Upper lobe of left lung (tissue), 6 donors: ENCODE measurements around the gene CDKN1B. TPM values are rescaled to one million over a fixed set of nuclear protein-coding genes. Genes with fewer than 3 reads are reported as not detected.
A peak's percentile ranks its signal among the peaks of the same experiment; 100 is the strongest.

Source experiments
- ATAC-seq, 2 donors: fragments of 200-7000 bp; cut with Tn5 transposase; one replicate each; pipeline ENCODE4 v1.9.1; 2022; ENCODE audit warnings: mild to moderate bottlenecking in 2 of 2, moderate library complexity in 2 of 2; ENCODE audit not compliant: low FRiP score in 2 of 2
- DNase-seq, 2 donors: peaks; one replicate each; pipeline ENCODE4 v3.0.0-alpha.2; 2019 to 2020
- H3K27ac ChIP-seq, 4 donors: fragments of 200-600 bp; sonication (generic); one replicate each; pipeline ENCODE4 v1.5.1; 2016 to 2019
- H3K27me3 ChIP-seq, 4 donors: fragments of 200-600 bp; sonication (generic); one replicate each; pipeline ENCODE4 v1.5.1; 2017 to 2019
- H3K36me3 ChIP-seq, 4 donors: fragments of 200-600 bp; sonication (generic); one replicate each; pipeline ENCODE4 v1.5.1; 2016 to 2019
- H3K4me1 ChIP-seq, 4 donors: fragments of 200-600 bp; sonication (generic); one replicate each; pipeline ENCODE4 v1.5.1; 2018 to 2019
- H3K4me3 ChIP-seq, 4 donors: fragments of 200-600 bp; sonication (generic); one replicate each; pipeline ENCODE4 v1.5.1; 2017 to 2019; ENCODE audit warnings: mild to moderate bottlenecking in 2 of 4, moderate library complexity in 1 of 4
- H3K9me3 ChIP-seq, 4 donors: fragments of 200-600 bp; sonication (generic); one replicate each; pipeline ENCODE4 v1.5.1; 2018 to 2019
- EP300 ChIP-seq, 4 donors: sonication (generic); formaldehyde crosslinking; IDR thresholded peaks; one replicate each; pipeline ENCODE4 v1.5.1; 2017; ENCODE audit warnings: antibody characterized with exemption in 4 of 4, control low read depth in 2 of 4
- POLR2A ChIP-seq, 4 donors: fragments of 450-650 bp; IDR thresholded peaks; one replicate each; pipeline ENCODE4 v1.5.1; 2016 to 2017; ENCODE audit warnings: antibody characterized with exemption in 4 of 4, mild to moderate bottlenecking in 2 of 4
- POLR2AphosphoS5 ChIP-seq, 2 donors: sonication (generic); formaldehyde crosslinking; IDR thresholded peaks; one replicate each; pipeline ENCODE4 v1.5.1; 2017; ENCODE audit warnings: antibody characterized with exemption in 2 of 2
- whole genome bisulfite sequencing, 2 donors: methylation state at CpG; one replicate each; pipeline ENCODE4 v1.1.5; 2017 to 2018; 5-methylcytosine and 5-hydroxymethylcytosine counted together
- total RNA-seq, 6 donors: library from RNA; depleted of rRNA in 4 of 6; stranded (reverse); fragments of >200 nt in 4 of 6; gene quantifications; one replicate each; pipeline versions ENCODE4 v1.1.0 to v1.2.1, GENCODE V29; 2016 to 2021
- TF ChIP-seq, protein P1 (sequence below), 6 experiments: fragments of 450-650 bp in 4 of 6; fragments of 200-600 bp in 2 of 6; sonication (generic) in 2 of 6; IDR thresholded peaks; one replicate each; pipeline ENCODE4 v1.5.1; 2016 to 2019; ENCODE audit warnings: antibody characterized with exemption in 6 of 6
- donor health status: DM: no; HTN: no; CAD: no; lungs with moderate emphysema.
- donor health status: DM: no; HTN: yes; CAD: no; lungs with severe emphysema.

CDKN1B gene
- total RNA-seq, 6 donors from 2014 or later = 42.1 to 85.5 (median 72.3) TPM

- Histone ChIP-seq H3K27me3 (no peaks in the 10 kb centered on the region), H3K4me1 (peaks cover 39 to 49% (median 40%) of the 10 kb centered on the region in 4 donors), H3K9me3 (no peaks in the 10 kb centered on the region), H3K4me3 (peak overlapping the region; percentile 34 to 92 (median 67)), H3K36me3 (peaks cover 0 to 24% (median 0%) of the 10 kb centered on the region in 4 donors), H3K27ac (peak overlapping the region; percentile 98 to 100 (median 100))
- WGBS, 2 donors = 5 to 7% methylated on average over 15 of the region's 15 CpGs
- no peak for ATAC-seq
- no peak for TF ChIP-seq POLR2AphosphoS5 (IDR thresholded peaks at IDR 0.05)
- TF ChIP-seq, protein P1, sequence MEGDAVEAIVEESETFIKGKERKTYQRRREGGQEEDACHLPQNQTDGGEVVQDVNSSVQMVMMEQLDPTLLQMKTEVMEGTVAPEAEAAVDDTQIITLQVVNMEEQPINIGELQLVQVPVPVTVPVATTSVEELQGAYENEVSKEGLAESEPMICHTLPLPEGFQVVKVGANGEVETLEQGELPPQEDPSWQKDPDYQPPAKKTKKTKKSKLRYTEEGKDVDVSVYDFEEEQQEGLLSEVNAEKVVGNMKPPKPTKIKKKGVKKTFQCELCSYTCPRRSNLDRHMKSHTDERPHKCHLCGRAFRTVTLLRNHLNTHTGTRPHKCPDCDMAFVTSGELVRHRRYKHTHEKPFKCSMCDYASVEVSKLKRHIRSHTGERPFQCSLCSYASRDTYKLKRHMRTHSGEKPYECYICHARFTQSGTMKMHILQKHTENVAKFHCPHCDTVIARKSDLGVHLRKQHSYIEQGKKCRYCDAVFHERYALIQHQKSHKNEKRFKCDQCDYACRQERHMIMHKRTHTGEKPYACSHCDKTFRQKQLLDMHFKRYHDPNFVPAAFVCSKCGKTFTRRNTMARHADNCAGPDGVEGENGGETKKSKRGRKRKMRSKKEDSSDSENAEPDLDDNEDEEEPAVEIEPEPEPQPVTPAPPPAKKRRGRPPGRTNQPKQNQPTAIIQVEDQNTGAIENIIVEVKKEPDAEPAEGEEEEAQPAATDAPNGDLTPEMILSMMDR (IDR thresholded peaks at IDR 0.05) = no peak
- TF ChIP-seq POLR2A (IDR thresholded peaks at IDR 0.05) = no peak
- TF ChIP-seq EP300 (IDR thresholded peaks at IDR 0.05) = no peak
- no peak for DNase-seq
Observed at GRCh38 chr12:12716151-12716792, 896 bp upstream of the CDKN1B start.

GRCh38 chr12:12717586-12718380 is 615 bp downstream of the CDKN1B start:
- peak overlapping the region; percentile 61 to 99 (median 82) for H3K4me3 ChIP-seq
- TF ChIP-seq POLR2A (IDR thresholded peaks at IDR 0.05) = peak in 2 of 4 donors; percentile 23 to 41
- TF ChIP-seq, protein P1 (IDR thresholded peaks at IDR 0.05) = no peak
- peak overlapping the region; percentile 98 to 100 (median 100) for H3K27ac ChIP-seq
- peaks cover 0 to 33% (median 0%) of the 10 kb centered on the region in 4 donors for H3K36me3 ChIP-seq
- ATAC-seq (peak; percentile 40 to 60), DNase-seq (peak; percentile 48 to 87)
- peaks cover 52 to 61% (median 53%) of the 10 kb centered on the region in 4 donors for H3K4me1 ChIP-seq
- H3K9me3 ChIP-seq = no peaks in the 10 kb centered on the region
- WGBS, 2 donors = 0 to 1% methylated on average over 15 to 37 of the region's 62 CpGs
- H3K27me3 ChIP-seq = no peaks in the 10 kb centered on the region

- WGBS, 2 donors = 0% methylated on average over 9 of the region's 9 CpGs
- H3K9me3 ChIP-seq = no peaks in the 10 kb centered on the region
- H3K4me1 ChIP-seq = peaks cover 53 to 61% (median 54%) of the 10 kb centered on the region in 4 donors
- ATAC-seq = no peak
- H3K27ac ChIP-seq = peak overlapping the region; percentile 98 to 100 (median 100)
- no peaks in the 10 kb centered on the region for H3K27me3 ChIP-seq
- DNase-seq = no peak
- peak overlapping the region; percentile 61 to 99 (median 82) for H3K4me3 ChIP-seq
- TF ChIP-seq POLR2AphosphoS5 (IDR thresholded peaks at IDR 0.05) = no peak
- TF ChIP-seq POLR2A (IDR thresholded peaks at IDR 0.05) = no peak
- TF ChIP-seq, protein P1 (IDR thresholded peaks at IDR 0.05) = no peak
- TF ChIP-seq EP300 (IDR thresholded peaks at IDR 0.05) = no peak
- H3K36me3 ChIP-seq = peaks cover 0 to 33% (median 0%) of the 10 kb centered on the region in 4 donors
Observed at GRCh38 chr12:12718381-12718759, 1.2 kb downstream of the CDKN1B start.

GRCh38 chr12:12718853-12719252 is 1.7 kb downstream of the CDKN1B start:
- Histone ChIP-seq H3K4me1 (peaks cover 49 to 57% (median 51%) of the 10 kb centered on the region in 4 donors), H3K36me3 (peaks cover 0 to 33% (median 0%) of the 10 kb centered on the region in 4 donors), H3K9me3 (no peaks in the 10 kb centered on the region), H3K27me3 (no peaks in the 10 kb centered on the region), H3K4me3 (peak overlapping the region; percentile 61 to 99 (median 82)), H3K27ac (peak overlapping the region; percentile 98 to 100 (median 100))
- DNase-seq (no peak), ATAC-seq (no peak)
- TF ChIP-seq EP300 (IDR thresholded peaks at IDR 0.05) (no peak), POLR2A (IDR thresholded peaks at IDR 0.05) (no peak), POLR2AphosphoS5 (IDR thresholded peaks at IDR 0.05) (no peak)
- TF ChIP-seq, protein P1 (IDR thresholded peaks at IDR 0.05) = no peak
- whole genome bisulfite sequencing, 2 donors = 0 to 2% methylated on average over 14 of the region's 14 CpGs
